ENCODE data around the gene PTCH1. TPM values are rescaled to one million over a fixed set of nuclear protein-coding genes. Genes with fewer than 3 reads are reported as not detected.

Gene PTCH1
- total RNA-seq, 4 donors from 2014 or later: 4.2 to 6.9 (median 5.2) TPM

GRCh38 chr9:95505072-95505716 lies 11.6 kb downstream of the PTCH1 start:
- no peaks in the 10 kb centered on the region for H3K27me3 ChIP-seq
- ATAC-seq: no peak
- TF ChIP-seq, protein P1, sequence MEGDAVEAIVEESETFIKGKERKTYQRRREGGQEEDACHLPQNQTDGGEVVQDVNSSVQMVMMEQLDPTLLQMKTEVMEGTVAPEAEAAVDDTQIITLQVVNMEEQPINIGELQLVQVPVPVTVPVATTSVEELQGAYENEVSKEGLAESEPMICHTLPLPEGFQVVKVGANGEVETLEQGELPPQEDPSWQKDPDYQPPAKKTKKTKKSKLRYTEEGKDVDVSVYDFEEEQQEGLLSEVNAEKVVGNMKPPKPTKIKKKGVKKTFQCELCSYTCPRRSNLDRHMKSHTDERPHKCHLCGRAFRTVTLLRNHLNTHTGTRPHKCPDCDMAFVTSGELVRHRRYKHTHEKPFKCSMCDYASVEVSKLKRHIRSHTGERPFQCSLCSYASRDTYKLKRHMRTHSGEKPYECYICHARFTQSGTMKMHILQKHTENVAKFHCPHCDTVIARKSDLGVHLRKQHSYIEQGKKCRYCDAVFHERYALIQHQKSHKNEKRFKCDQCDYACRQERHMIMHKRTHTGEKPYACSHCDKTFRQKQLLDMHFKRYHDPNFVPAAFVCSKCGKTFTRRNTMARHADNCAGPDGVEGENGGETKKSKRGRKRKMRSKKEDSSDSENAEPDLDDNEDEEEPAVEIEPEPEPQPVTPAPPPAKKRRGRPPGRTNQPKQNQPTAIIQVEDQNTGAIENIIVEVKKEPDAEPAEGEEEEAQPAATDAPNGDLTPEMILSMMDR (IDR thresholded peaks at IDR 0.05 in 4 of 5, conservative IDR thresholded peaks at IDR 0.05 in 1 of 5): no peak
- TF ChIP-seq POLR2A (IDR thresholded peaks at IDR 0.05): no peak
- peak overlapping the region; percentile 84 to 96 (median 91) for H3K27ac ChIP-seq
- no peak for DNase-seq
- in situ Hi-C loops (cut with MboI; ENCODE audit: low sequenced_read_pairs in 4 of 4) (loop anchor here (10.0 to 25.0 kb wide), 4 partner anchors 193 to 382 kb away; partner anchors contain the start of genes ERCC6L2 (in 2 of the 4) and FANCC (in 2 of the 4)), intact Hi-C loops (cut with DNase I; ENCODE audit: low total_unique reads) (loop anchor here (5.0 to 10.0 kb wide), 3 partner anchors 78 to 500 kb away; no protein-coding TSS in a partner anchor)
- peaks cover 27% of the 10 kb centered on the region in 2 donors for H3K4me1 ChIP-seq
- H3K36me3 ChIP-seq: no peaks in the 10 kb centered on the region
- H3K4me3 ChIP-seq: peak overlapping the region; percentile 76 to 98 (median 87)
- H3K9me3 ChIP-seq: no peaks in the 10 kb centered on the region

- TF ChIP-seq POLR2A (IDR thresholded peaks at IDR 0.05): no peak
- TF ChIP-seq, protein P1 (IDR thresholded peaks at IDR 0.05 in 4 of 5, conservative IDR thresholded peaks at IDR 0.05 in 1 of 5): no peak
- DNase-seq (peak in 1 of 2 donors; percentile 21), ATAC-seq (no peak)
- intact Hi-C loops (cut with DNase I; ENCODE audit: low total_unique reads) (loop anchor here (10.0 kb wide), 2 partner anchors 410 to 500 kb away; no protein-coding TSS in a partner anchor), in situ Hi-C loops (cut with MboI; ENCODE audit: low sequenced_read_pairs in 4 of 4) (loop anchor here (10.0 to 25.0 kb wide), 4 partner anchors 192 to 383 kb away; partner anchors contain the start of genes ERCC6L2 (in 2 of the 4) and FANCC (in 2 of the 4))
- no peaks in the 10 kb centered on the region for H3K27me3 ChIP-seq
- no peak overlapping the region for H3K27ac ChIP-seq
- no peaks in the 10 kb centered on the region for H3K36me3 ChIP-seq
- no peak overlapping the region for H3K4me3 ChIP-seq
- peaks cover 21 to 27% of the 10 kb centered on the region in 2 donors for H3K4me1 ChIP-seq
- H3K9me3 ChIP-seq: no peaks in the 10 kb centered on the region
These were observed 12.5 kb downstream of the PTCH1 start for GRCh38 chr9:95504053-95504963.

DNA sequence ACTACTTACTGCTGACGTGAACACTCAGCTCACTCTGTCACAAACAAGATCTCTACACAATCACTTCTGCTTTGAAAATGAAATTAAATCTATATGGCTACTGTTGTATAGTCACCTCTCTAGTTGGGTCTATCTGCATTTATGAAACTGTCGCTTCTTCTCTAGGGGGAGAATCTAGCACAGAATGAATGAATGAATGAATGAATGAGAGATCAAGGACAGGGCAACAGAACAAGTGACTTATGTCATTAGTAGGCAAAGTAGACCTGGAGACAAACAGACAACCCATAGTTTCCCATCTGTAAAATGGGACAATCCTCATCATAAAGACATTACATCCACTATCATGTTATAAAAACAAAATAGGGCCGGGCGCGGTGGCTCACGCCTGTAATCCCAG lies 13.4 kb downstream of the PTCH1 start:
- Histone ChIP-seq H3K36me3 (no peaks in the 10 kb centered on the region), H3K4me1 (peaks cover 21 to 27% of the 10 kb centered on the region in 2 donors), H3K27ac (no peak overlapping the region), H3K9me3 (no peaks in the 10 kb centered on the region), H3K4me3 (no peak overlapping the region), H3K27me3 (no peaks in the 10 kb centered on the region)
- no peak for TF ChIP-seq POLR2A (IDR thresholded peaks at IDR 0.05)
- TF ChIP-seq, protein P1 (IDR thresholded peaks at IDR 0.05 in 4 of 5, conservative IDR thresholded peaks at IDR 0.05 in 1 of 5): no peak
- in situ Hi-C loops (cut with MboI; ENCODE audit: low sequenced_read_pairs in 4 of 4) (loop anchor here (10.0 to 25.0 kb wide), 4 partner anchors 191 to 384 kb away; partner anchors contain the start of genes ERCC6L2 (in 2 of the 4) and FANCC (in 2 of the 4)), intact Hi-C loops (cut with DNase I; ENCODE audit: low total_unique reads) (loop anchor here (10.0 kb wide), 2 partner anchors 409 to 499 kb away; no protein-coding TSS in a partner anchor)
- ATAC-seq (no peak), DNase-seq (no peak)

GRCh38 chr9:95502248-95502647 lies 14.5 kb downstream of the PTCH1 start:
- in situ Hi-C loops (cut with MboI; ENCODE audit: low sequenced_read_pairs in 4 of 4): loop anchor here (10.0 to 25.0 kb wide), 4 partner anchors 190 to 385 kb away; partner anchors contain the start of genes ERCC6L2 (in 2 of the 4) and FANCC (in 2 of the 4)
- Histone ChIP-seq H3K4me3 (no peak overlapping the region), H3K4me1 (peaks cover 21 to 27% of the 10 kb centered on the region in 2 donors), H3K27me3 (no peaks in the 10 kb centered on the region), H3K9me3 (no peaks in the 10 kb centered on the region), H3K27ac (peak overlapping the region in 1 of 4 donors; percentile 16), H3K36me3 (no peaks in the 10 kb centered on the region)
- intact Hi-C loops (cut with DNase I; ENCODE audit: low total_unique reads): loop anchor here (10.0 kb wide), 2 partner anchors 407 to 497 kb away; no protein-coding TSS in a partner anchor
- no peak for TF ChIP-seq POLR2A (IDR thresholded peaks at IDR 0.05)
- TF ChIP-seq, protein P1 (IDR thresholded peaks at IDR 0.05 in 4 of 5, conservative IDR thresholded peaks at IDR 0.05 in 1 of 5): no peak
- DNase-seq (no peak), ATAC-seq (peak in 1 of 2 donors; percentile 35)
